Glomerular visceral epithelial cell (primary cell): ENCODE data around the gene SALL4.
"Not testable (repeated sequence)": the region's sequence is repeated elsewhere in the genome, so short reads cannot be mapped to it uniquely, and the experiment has no call there.

Source experiments
- DNase-seq: peaks from one replicate; pipeline ENCODE4 v3.0.0-alpha.2; 2016; ENCODE audit errors: extremely low spot score

Gene SALL4

GRCh38 chr20:51802170-51802751 lies at the start of gene SALL4:
Gene SALL4 (minus strand): TSS chr20:51802521. CDS start chr20:51802408, 113 bp downstream.
- no peak for DNase-seq

- no peak for DNase-seq
Observed at GRCh38 chr20:51848346-51848745, 46.0 kb upstream of the SALL4 start.

GRCh38 chr20:51840865-51841264 lies 38.5 kb upstream of the SALL4 start:
- DNase-seq = no peak

GRCh38 chr20:51837876-51838420 lies 35.6 kb upstream of the SALL4 start:
- DNase-seq = no peak

GRCh38 chr20:51837436-51837835 lies 35.1 kb upstream of the SALL4 start:
- DNase-seq = no peak

- DNase-seq = no peak
Observed at GRCh38 chr20:51833326-51833725, 31.0 kb upstream of the SALL4 start.

- DNase-seq = no peak
Observed at GRCh38 chr20:51832276-51832675, 30.0 kb upstream of the SALL4 start.

GRCh38 chr20:51831866-51832265 lies 29.5 kb upstream of the SALL4 start:
- DNase-seq = no peak

- no peak for DNase-seq
Observed at GRCh38 chr20:51830538-51830937, 28.2 kb upstream of the SALL4 start.

GRCh38 chr20:51828762-51829161 lies 26.4 kb upstream of the SALL4 start:
- DNase-seq = no peak

- DNase-seq = no peak
Observed at GRCh38 chr20:51826372-51826771, 24.1 kb upstream of the SALL4 start.

- no peak for DNase-seq
Observed at GRCh38 chr20:51818479-51819008, 16.2 kb upstream of the SALL4 start.

- not testable (repeated sequence) for DNase-seq
Observed at GRCh38 chr20:51816856-51817255, 14.5 kb upstream of the SALL4 start.

- no peak for DNase-seq
Observed at GRCh38 chr20:51815383-51816076, 13.2 kb upstream of the SALL4 start.

GRCh38 chr20:51812861-51813260 lies 10.5 kb upstream of the SALL4 start:
- DNase-seq = no peak

- DNase-seq = no peak
Observed at GRCh38 chr20:51811514-51812128, 9.3 kb upstream of the SALL4 start.

- DNase-seq = no peak
Observed at GRCh38 chr20:51811042-51811355, 8.7 kb upstream of the SALL4 start.

- DNase-seq = no peak
Observed at GRCh38 chr20:51810155-51811041, 8.1 kb upstream of the SALL4 start.

GRCh38 chr20:51807720-51808250 lies 5.5 kb upstream of the SALL4 start:
- DNase-seq = no peak

GRCh38 chr20:51804754-51805153 lies 2.4 kb upstream of the SALL4 start:
- no peak for DNase-seq

GRCh38 chr20:51803148-51803854 lies 980 bp upstream of the SALL4 start:
- DNase-seq = no peak
